IMR-90 (cell line): ENCODE results near the gene NPRL2. TPM values are rescaled to one million over a fixed set of nuclear protein-coding genes. Genes with fewer than 3 reads are reported as not detected.
A peak's percentile ranks its signal among the peaks of the same experiment; 100 is the strongest.

ENCODE experiments used
- ATAC-seq: fragments of 200-7000 bp; cut with Tn5 transposase; 2 replicates; pipeline ENCODE4 v1.9.1; 2020; ENCODE audit warnings: low read depth, mild to moderate bottlenecking, moderate library complexity
- BruUV-seq: library from RNA; stranded (reverse); fragments of 400-500 nt; replicated peaks from 2 replicates; lab custom pipeline; 2021; lab: Mats Ljungman, UMichigan
- CTCF ChIA-PET: fragments of 300-600 bp; formaldehyde crosslinking; extraction: SDS; loops from one replicate; lab custom pipeline; 2021; ENCODE audit warnings: antibody characterized with exemption; lab: Yijun Ruan, JAX
- POLR2A ChIA-PET: fragments of 300-600 bp; sonication (Branson Sonifier 250); formaldehyde crosslinking; loops from one replicate; lab custom pipeline; 2022; ENCODE audit warnings: antibody characterized with exemption; ENCODE audit not compliant: unreplicated experiment; lab: Charles Lee
- DNase-seq: peaks from one replicate; pipeline ENCODE4 v3.0.0; 2013
- H2AFZ ChIP-seq: replicated peaks from 2 replicates; pipeline ENCODE3; 2013; ENCODE audit warnings: low read length, mild to moderate bottlenecking; ENCODE audit not compliant: poor library complexity
- H2AK5ac ChIP-seq: 2 replicates; pipeline ENCODE4 v1.6.1; 2013; ENCODE audit warnings: low read depth, low read length, inconsistent platforms
- H2AK9ac ChIP-seq: replicated peaks from 2 replicates; pipeline ENCODE3; 2013; ENCODE audit warnings: mild to moderate bottlenecking, low read depth, low read length, moderate library complexity; ENCODE audit not compliant: poor library complexity
- H2BK120ac ChIP-seq: 2 replicates; pipeline ENCODE4 v1.6.1; 2013; ENCODE audit warnings: low read depth, low read length, inconsistent platforms
- H2BK15ac ChIP-seq: 3 replicates; pipeline ENCODE4 v1.6.1; 2013; ENCODE audit warnings: low read depth, low read length, inconsistent platforms
- H2BK20ac ChIP-seq: 2 replicates; pipeline ENCODE4 v1.6.1; 2013; ENCODE audit warnings: low read depth, mild to moderate bottlenecking, inconsistent platforms, low read length, moderate library complexity
- H2BK5ac ChIP-seq: 2 replicates; pipeline ENCODE4 v1.6.1; 2013; ENCODE audit warnings: mild to moderate bottlenecking, low read depth, low read length, inconsistent platforms; ENCODE audit not compliant: poor library complexity, severe bottlenecking
- H3K14ac ChIP-seq: replicated peaks from 2 replicates; pipeline ENCODE4 v1.6.1; 2013; ENCODE audit warnings: low read depth, low read length, inconsistent platforms
- H3K18ac ChIP-seq: 2 replicates; pipeline ENCODE4 v1.6.1; 2013; ENCODE audit warnings: low read depth, low read length, control low read depth
- H3K23ac ChIP-seq: 2 replicates; pipeline ENCODE4 v1.6.1; 2013; ENCODE audit warnings: low read depth, low read length, inconsistent platforms
- H3K27ac ChIP-seq: 2 replicates; pipeline ENCODE4 v1.5.1; 2013; ENCODE audit warnings: mild to moderate bottlenecking, control low read depth, low read length; ENCODE audit not compliant: insufficient read depth
- H3K27me3 ChIP-seq: 2 replicates; pipeline ENCODE4 v1.6.1; 2013; ENCODE audit warnings: low read length; ENCODE audit not compliant: control insufficient read depth, insufficient read depth
- H3K36me3 ChIP-seq: 2 replicates; pipeline ENCODE4 v1.6.1; 2013; ENCODE audit warnings: low read length, mixed read lengths; ENCODE audit not compliant: control insufficient read depth, insufficient read depth
- H3K4ac ChIP-seq: 2 replicates; pipeline ENCODE4 v1.6.1; 2013; ENCODE audit warnings: low read depth, low read length, inconsistent platforms
- H3K4me1 ChIP-seq: 2 replicates; pipeline ENCODE4 v1.6.1; 2013; ENCODE audit warnings: low read length, mixed read lengths; ENCODE audit not compliant: control insufficient read depth, insufficient read depth
- H3K4me2 ChIP-seq: 2 replicates; pipeline ENCODE4 v1.6.1; 2013; ENCODE audit warnings: low read depth, mild to moderate bottlenecking, control low read depth, low read length, moderate library complexity
- H3K4me3 ChIP-seq: 2 replicates; pipeline ENCODE4 v1.5.1; 2013; ENCODE audit warnings: low read depth, mild to moderate bottlenecking, control low read depth, low read length, moderate library complexity; ENCODE audit not compliant: insufficient read depth
- H3K56ac ChIP-seq: 2 replicates; pipeline ENCODE4 v1.6.1; 2013; ENCODE audit warnings: low read length, inconsistent platforms; ENCODE audit not compliant: insufficient read depth; ENCODE audit errors: extremely low read depth
- H3K79me1 ChIP-seq, 2 experiments: 2 replicates each; pipeline ENCODE4 v1.6.1; 2013; ENCODE audit warnings: low read length in 2 of 2, inconsistent platforms in 1 of 2, low read depth in 1 of 2
- H3K9ac ChIP-seq: 2 replicates; pipeline ENCODE4 v1.6.1; 2013; ENCODE audit warnings: low read depth, low read length, control low read depth
- H3K9me1 ChIP-seq: 2 replicates; pipeline ENCODE4 v1.6.1; 2013; ENCODE audit warnings: low read length, inconsistent platforms; ENCODE audit not compliant: insufficient read depth
- H3K9me3 ChIP-seq: 2 replicates; pipeline ENCODE4 v1.6.1; 2013; ENCODE audit warnings: low read length; ENCODE audit not compliant: control insufficient read depth, insufficient read depth
- H4K20me1 ChIP-seq: 2 replicates; pipeline ENCODE4 v1.6.1; 2013; ENCODE audit warnings: low read length, inconsistent platforms; ENCODE audit not compliant: insufficient read depth
- H4K5ac ChIP-seq: 2 replicates; pipeline ENCODE4 v1.6.1; 2013; ENCODE audit warnings: mild to moderate bottlenecking, low read depth, low read length, control low read depth
- H4K8ac ChIP-seq, 2 experiments: 2 replicates each; pipeline ENCODE4 v1.6.1; 2013; ENCODE audit warnings: low read depth in 2 of 2, low read length in 2 of 2, control low read depth in 1 of 2, inconsistent platforms in 1 of 2
- H4K91ac ChIP-seq: 2 replicates; pipeline ENCODE4 v1.6.1; 2013; ENCODE audit warnings: low read depth, low read length, inconsistent platforms; ENCODE audit not compliant: insufficient read depth
- BHLHE40 ChIP-seq: fragments of 150-350 bp; IDR thresholded peaks from 2 replicates; pipeline ENCODE4 v1.6.1; 2016; ENCODE audit warnings: mild to moderate bottlenecking, low read depth, low read length
- CEBPB ChIP-seq: IDR thresholded peaks from 2 replicates; pipeline ENCODE4 v1.6.1; 2012; ENCODE audit warnings: low read depth, low read length, improper control_type of control experiment
- CHD1 ChIP-seq: IDR thresholded peaks from 2 replicates; pipeline ENCODE4 v1.6.1; 2012; ENCODE audit warnings: low read depth, low read length, improper control_type of control experiment
- CTCF ChIP-seq: conservative IDR thresholded peaks from 2 replicates; pipeline ENCODE4 v1.5.1; 2012; ENCODE audit warnings: mild to moderate bottlenecking, low read depth, low read length, improper control_type of control experiment
- ELK1 ChIP-seq: fragments of 150-350 bp; IDR thresholded peaks from 2 replicates; pipeline ENCODE4 v1.6.1; 2016; ENCODE audit warnings: low read depth, mild to moderate bottlenecking, low read length, moderate library complexity, borderline replicate concordance
- FOS ChIP-seq: fragments of 150-350 bp; IDR thresholded peaks from 2 replicates; pipeline ENCODE4 v1.6.1; 2016; ENCODE audit warnings: low read depth, low read length
- MAFK ChIP-seq: IDR thresholded peaks from 2 replicates; pipeline ENCODE4 v1.6.1; 2012; ENCODE audit warnings: low read depth, low read length, improper control_type of control experiment
- MAZ ChIP-seq: IDR thresholded peaks from 2 replicates; pipeline ENCODE4 v1.6.1; 2012; ENCODE audit warnings: low read depth, mild to moderate bottlenecking, low read length, improper control_type of control experiment, moderate library complexity, borderline replicate concordance
- MXI1 ChIP-seq: IDR thresholded peaks from 2 replicates; pipeline ENCODE4 v1.6.1; 2012; ENCODE audit warnings: low read depth, mild to moderate bottlenecking, low read length, moderate library complexity, borderline replicate concordance
- NFE2L2 ChIP-seq: fragments of 150-350 bp; IDR thresholded peaks from 2 replicates; pipeline ENCODE4 v1.6.1; 2016; ENCODE audit warnings: low read depth, mild to moderate bottlenecking, low read length
- POLR2A ChIP-seq: IDR thresholded peaks from 2 replicates; pipeline ENCODE4 v1.6.1; 2012; ENCODE audit warnings: mild to moderate bottlenecking, low read depth, low read length
- RAD21 ChIP-seq: IDR thresholded peaks from 2 replicates; pipeline ENCODE4 v1.6.1; 2012; ENCODE audit warnings: low read length, improper control_type of control experiment
- RFX5 ChIP-seq: IDR thresholded peaks from 2 replicates; pipeline ENCODE4 v1.8.0; 2012; ENCODE audit warnings: low read depth, mild to moderate bottlenecking, low read length, moderate library complexity
- SMC3 ChIP-seq: fragments of 150-350 bp; IDR thresholded peaks from 2 replicates; pipeline ENCODE4 v1.6.1; 2016; ENCODE audit warnings: low read depth, mild to moderate bottlenecking, antibody characterized with exemption, low read length, moderate library complexity
- WGBS, 2 experiments: methylation state at CpG; one replicate each; pipeline versions ENCODE4 v1.1.5 to v1.1.7; 2013; ENCODE audit warnings: missing lambda C conversion rate in 2 of 2; ENCODE audit not compliant: insufficient read length in 1 of 2; ENCODE audit errors: extremely low coverage in 2 of 2; 5-methylcytosine and 5-hydroxymethylcytosine counted together
- dilution Hi-C: fragments of 300-500 bp; cut with HindIII; formaldehyde crosslinking; loops from one replicate; pipeline ENCODE4 v1.14.3; 2018; ENCODE audit warnings: low sequenced_read_pairs; ENCODE audit not compliant: unreplicated experiment
- in situ Hi-C: fragments of 300-500 bp; cut with MboI; formaldehyde crosslinking; loops from 3 replicates; pipeline ENCODE4 v1.14.3; 2019; ENCODE audit warnings: low sequenced_read_pairs, inconsistent platforms, mixed read lengths
- intact Hi-C: fragments of 100-400 bp; cut with micrococcal nuclease; formaldehyde crosslinking; loops from 2 replicates; pipeline ENCODE4 v1.10.0; 2022
- polyA plus RNA-seq, 3 experiments: library from polyadenylated mRNA; depleted of rRNA; stranded (reverse); fragments of >200 nt; gene quantifications; 2 replicates each; pipeline ENCODE4 v1.2.3, GENCODE V29; 2012; ENCODE audit warnings: low replicate concordance in 1 of 3
- total RNA-seq: library from RNA; depleted of rRNA; stranded (reverse); fragments of >200 nt; gene quantifications from 2 replicates; pipeline ENCODE4 v1.2.3, GENCODE V29; 2012

Gene NPRL2
- total and polyA plus RNA-seq, 2 of the 4 experiments (the other 2 are of a cell fraction): 38.3 to 38.7 TPM

GRCh38 chr3:50322115-50322385 lies 28.5 kb downstream of the NPRL2 start:
- ATAC-seq (no peak), DNase-seq (no peak)
- peak overlapping the region; percentile 16 for H3K9ac ChIP-seq

More at GRCh38 chr3:50322115-50322385, 28.5 kb downstream of the NPRL2 start:
- peak overlapping the region; percentile 66 for H3K4ac ChIP-seq
- peak overlapping the region; percentile 87; the same call in 1 of the 2 replicates for H2AK5ac ChIP-seq
- intact Hi-C loops (loop anchor here (5.0 kb wide), 1 partner anchor 60 kb away; no protein-coding TSS in a partner anchor), dilution Hi-C loops (no loop called here), in situ Hi-C loops (no loop called here)
- BruUV-seq: no TSS peak
- peak overlapping the region; percentile 95 for H2AFZ ChIP-seq
- 31% methylated on average over 4 of the region's 14 CpGs; no CpG with 5 or more reads in 1 of the 2 experiments for WGBS, 2 experiments
- no peak overlapping the region for H3K56ac ChIP-seq
- H3K36me3 ChIP-seq: peaks cover 31% of the 10 kb centered on the region
- CTCF ChIA-PET: no interaction called here
- no peak overlapping the region for H2BK15ac ChIP-seq
- peak overlapping the region; percentile 58 for H3K4me3 ChIP-seq
- H4K20me1 ChIP-seq: peaks cover 8% of the 10 kb centered on the region; the same call in 1 of the 2 replicates
- H3K9me3 ChIP-seq: no peaks in the 10 kb centered on the region
- peak overlapping the region; percentile 95 for H4K5ac ChIP-seq
- H2BK120ac ChIP-seq: no peak overlapping the region
- peak overlapping the region; percentile 58; the same call in 1 of the 2 replicates for H4K91ac ChIP-seq
- POLR2A ChIA-PET: no interaction called here
- H3K23ac ChIP-seq: peak overlapping the region; percentile 35; the same call in 1 of the 2 replicates
- H3K79me1 ChIP-seq: peaks cover 31 to 57% of the 10 kb centered on the region in 2 experiments
- peak overlapping the region; percentile 87 to 96; a peak in 2 of 4 replicates for H4K8ac ChIP-seq
- H3K18ac ChIP-seq: no peak overlapping the region
- H3K9me1 ChIP-seq: peaks cover 12% of the 10 kb centered on the region
- H3K4me1 ChIP-seq: peaks cover 25% of the 10 kb centered on the region
- H2BK20ac ChIP-seq: no peak overlapping the region
- no peaks in the 10 kb centered on the region for H3K27me3 ChIP-seq
- H3K14ac ChIP-seq: no peak overlapping the region
- H2BK5ac ChIP-seq: peak overlapping the region; percentile 53
- H3K27ac ChIP-seq: peak overlapping the region; percentile 98
- H3K4me2 ChIP-seq: peak overlapping the region; percentile 67
- no peak for TF ChIP-seq POLR2A
- no peak for TF ChIP-seq SMC3
- no peak for TF ChIP-seq RAD21
- TF ChIP-seq ELK1: no peak
- TF ChIP-seq MXI1: no peak
- TF ChIP-seq RFX5: no peak
- TF ChIP-seq MAFK: no peak
- TF ChIP-seq CHD1: no peak
- TF ChIP-seq BHLHE40: no peak
- no peak for TF ChIP-seq MAZ
- TF ChIP-seq FOS: no peak
- no peak for TF ChIP-seq CTCF
- no peak for TF ChIP-seq NFE2L2
- TF ChIP-seq CEBPB: no peak
- H2AK9ac ChIP-seq: peak overlapping the region; percentile 93
